ENCODE measurements around the gene SLC40A1.

DNA sequence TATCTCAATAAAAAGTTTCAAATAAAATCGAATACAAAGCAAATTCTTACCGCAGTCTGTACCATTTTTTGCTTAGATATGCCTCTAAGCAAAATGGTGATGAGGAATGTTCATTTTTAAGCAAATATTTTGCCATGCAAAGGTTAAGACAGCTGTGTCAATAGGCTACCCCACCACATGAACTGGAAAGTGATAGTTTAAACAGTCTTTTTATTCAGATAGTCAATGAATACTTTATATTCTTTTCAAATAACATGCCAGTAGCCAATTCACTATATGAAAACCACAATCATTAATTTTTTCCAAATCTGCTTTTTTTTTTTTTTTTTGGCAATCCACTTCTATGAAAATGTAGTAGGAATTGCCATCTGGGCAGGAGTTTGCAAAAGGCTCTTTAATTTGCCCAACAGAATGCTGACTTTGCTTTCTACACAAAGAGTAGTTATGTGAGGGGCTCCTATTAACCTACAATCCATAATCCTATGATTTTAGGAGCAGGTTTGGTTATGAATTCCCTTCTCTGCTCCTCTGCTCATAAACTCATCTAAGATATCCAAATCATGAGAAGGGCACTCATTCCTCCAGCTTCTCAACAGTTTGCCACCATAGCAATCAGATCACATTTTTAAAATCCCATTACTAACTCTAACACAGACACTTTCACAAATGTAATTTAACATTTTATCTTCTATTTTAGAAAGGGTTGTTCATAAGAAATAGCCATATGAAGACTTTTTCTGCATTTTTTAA lies 69.2 kb downstream of the SLC40A1 start:
- TF ChIP-seq, protein P1, sequence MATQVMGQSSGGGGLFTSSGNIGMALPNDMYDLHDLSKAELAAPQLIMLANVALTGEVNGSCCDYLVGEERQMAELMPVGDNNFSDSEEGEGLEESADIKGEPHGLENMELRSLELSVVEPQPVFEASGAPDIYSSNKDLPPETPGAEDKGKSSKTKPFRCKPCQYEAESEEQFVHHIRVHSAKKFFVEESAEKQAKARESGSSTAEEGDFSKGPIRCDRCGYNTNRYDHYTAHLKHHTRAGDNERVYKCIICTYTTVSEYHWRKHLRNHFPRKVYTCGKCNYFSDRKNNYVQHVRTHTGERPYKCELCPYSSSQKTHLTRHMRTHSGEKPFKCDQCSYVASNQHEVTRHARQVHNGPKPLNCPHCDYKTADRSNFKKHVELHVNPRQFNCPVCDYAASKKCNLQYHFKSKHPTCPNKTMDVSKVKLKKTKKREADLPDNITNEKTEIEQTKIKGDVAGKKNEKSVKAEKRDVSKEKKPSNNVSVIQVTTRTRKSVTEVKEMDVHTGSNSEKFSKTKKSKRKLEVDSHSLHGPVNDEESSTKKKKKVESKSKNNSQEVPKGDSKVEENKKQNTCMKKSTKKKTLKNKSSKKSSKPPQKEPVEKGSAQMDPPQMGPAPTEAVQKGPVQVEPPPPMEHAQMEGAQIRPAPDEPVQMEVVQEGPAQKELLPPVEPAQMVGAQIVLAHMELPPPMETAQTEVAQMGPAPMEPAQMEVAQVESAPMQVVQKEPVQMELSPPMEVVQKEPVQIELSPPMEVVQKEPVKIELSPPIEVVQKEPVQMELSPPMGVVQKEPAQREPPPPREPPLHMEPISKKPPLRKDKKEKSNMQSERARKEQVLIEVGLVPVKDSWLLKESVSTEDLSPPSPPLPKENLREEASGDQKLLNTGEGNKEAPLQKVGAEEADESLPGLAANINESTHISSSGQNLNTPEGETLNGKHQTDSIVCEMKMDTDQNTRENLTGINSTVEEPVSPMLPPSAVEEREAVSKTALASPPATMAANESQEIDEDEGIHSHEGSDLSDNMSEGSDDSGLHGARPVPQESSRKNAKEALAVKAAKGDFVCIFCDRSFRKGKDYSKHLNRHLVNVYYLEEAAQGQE (IDR thresholded peaks at IDR 0.05; ENCODE audit: insufficient read depth in 1 of 2, low read depth in 2 of 2, low read length in 2 of 2): no peak
- TF ChIP-seq POLR2AphosphoS5 (IDR thresholded peaks at IDR 0.05; ENCODE audit: low read depth, low read length) (no peak), TAF1 (IDR thresholded peaks at IDR 0.05; ENCODE audit: borderline replicate concordance, insufficient read depth, low read length) (no peak), SIN3A (IDR thresholded peaks at IDR 0.05; ENCODE audit: borderline replicate concordance, insufficient read depth, low read length) (no peak)
